Progenitor cell of endocrine pancreas (in vitro differentiated cells): ENCODE results near the gene CDH4. TPM values are rescaled to one million over a fixed set of nuclear protein-coding genes. Genes with fewer than 3 reads are reported as not detected.

Experiments used
- DNase-seq: peaks from one replicate; pipeline ENCODE4 v3.0.0; 2021; ENCODE audit warnings: low spot score; ENCODE audit not compliant: unreplicated experiment
- H3K27ac Mint-ChIP-seq: 2 replicates; pipeline ENCODE4 v1.8.0; 2021; ENCODE audit warnings: mild to moderate bottlenecking, moderate library complexity, mixed read lengths
- H3K27me3 Mint-ChIP-seq: 2 replicates; pipeline ENCODE4 v1.8.0; 2021; ENCODE audit warnings: mixed read lengths
- H3K36me3 Mint-ChIP-seq: 2 replicates; pipeline ENCODE4 v1.8.0; 2022; ENCODE audit warnings: mixed read lengths; ENCODE audit not compliant: insufficient read depth
- H3K4me1 Mint-ChIP-seq: 2 replicates; pipeline ENCODE4 v1.8.0; 2021; ENCODE audit warnings: low read depth, mixed read lengths
- H3K4me3 Mint-ChIP-seq: 2 replicates; pipeline ENCODE4 v1.8.0; 2021; ENCODE audit warnings: low read depth, mild to moderate bottlenecking, moderate library complexity, mixed read lengths
- H3K9me3 Mint-ChIP-seq: 2 replicates; pipeline ENCODE4 v1.8.0; 2021; ENCODE audit warnings: low read depth, mixed read lengths
- total RNA-seq: library from RNA; stranded (reverse); gene quantifications from 2 replicates; pipeline ENCODE4 v1.2.1, GENCODE V29; 2021
- TF ChIP-seq, protein P1 (sequence below): fragments of 200-600 bp; sonication (generic); IDR thresholded peaks from one replicate; pipeline ENCODE4 v1.5.0; 2021; ENCODE audit warnings: antibody characterized with exemption, mild to moderate bottlenecking; ENCODE audit not compliant: unreplicated experiment

CDH4 gene
- total RNA-seq, 1 donor from 2014 or later = 0.43 TPM

DNA sequence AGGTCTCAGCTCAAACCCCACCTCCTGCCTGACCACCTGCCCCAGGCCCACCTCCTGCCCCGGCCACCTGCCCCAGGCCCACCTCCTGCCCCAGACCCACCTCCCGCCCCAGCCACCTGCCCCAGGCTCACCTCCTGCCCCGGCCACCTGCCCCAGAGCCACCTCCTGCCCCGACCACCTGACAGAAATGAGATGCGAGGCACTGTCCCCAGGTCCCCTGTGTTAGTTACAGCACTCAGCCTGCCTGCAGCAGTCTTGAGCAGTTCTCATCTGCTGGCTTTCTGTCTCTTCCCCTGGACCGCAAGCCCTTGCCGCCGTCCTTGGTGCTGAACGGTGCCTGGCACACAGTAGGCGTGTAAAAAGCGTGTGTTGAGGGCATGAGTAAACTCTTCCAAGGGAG is 79.5 kb downstream of the CDH4 start:
- DNase-seq = no peak
- no peaks in the 10 kb centered on the region for H3K9me3 Mint-ChIP-seq
- H3K4me3 Mint-ChIP-seq = no peak overlapping the region
- H3K27me3 Mint-ChIP-seq = peaks cover 14% of the 10 kb centered on the region
- no peaks in the 10 kb centered on the region for H3K36me3 Mint-ChIP-seq
- TF ChIP-seq, protein P1, sequence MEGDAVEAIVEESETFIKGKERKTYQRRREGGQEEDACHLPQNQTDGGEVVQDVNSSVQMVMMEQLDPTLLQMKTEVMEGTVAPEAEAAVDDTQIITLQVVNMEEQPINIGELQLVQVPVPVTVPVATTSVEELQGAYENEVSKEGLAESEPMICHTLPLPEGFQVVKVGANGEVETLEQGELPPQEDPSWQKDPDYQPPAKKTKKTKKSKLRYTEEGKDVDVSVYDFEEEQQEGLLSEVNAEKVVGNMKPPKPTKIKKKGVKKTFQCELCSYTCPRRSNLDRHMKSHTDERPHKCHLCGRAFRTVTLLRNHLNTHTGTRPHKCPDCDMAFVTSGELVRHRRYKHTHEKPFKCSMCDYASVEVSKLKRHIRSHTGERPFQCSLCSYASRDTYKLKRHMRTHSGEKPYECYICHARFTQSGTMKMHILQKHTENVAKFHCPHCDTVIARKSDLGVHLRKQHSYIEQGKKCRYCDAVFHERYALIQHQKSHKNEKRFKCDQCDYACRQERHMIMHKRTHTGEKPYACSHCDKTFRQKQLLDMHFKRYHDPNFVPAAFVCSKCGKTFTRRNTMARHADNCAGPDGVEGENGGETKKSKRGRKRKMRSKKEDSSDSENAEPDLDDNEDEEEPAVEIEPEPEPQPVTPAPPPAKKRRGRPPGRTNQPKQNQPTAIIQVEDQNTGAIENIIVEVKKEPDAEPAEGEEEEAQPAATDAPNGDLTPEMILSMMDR = no peak
- no peak overlapping the region for H3K27ac Mint-ChIP-seq
- peaks cover 2% of the 10 kb centered on the region for H3K4me1 Mint-ChIP-seq

DNA sequence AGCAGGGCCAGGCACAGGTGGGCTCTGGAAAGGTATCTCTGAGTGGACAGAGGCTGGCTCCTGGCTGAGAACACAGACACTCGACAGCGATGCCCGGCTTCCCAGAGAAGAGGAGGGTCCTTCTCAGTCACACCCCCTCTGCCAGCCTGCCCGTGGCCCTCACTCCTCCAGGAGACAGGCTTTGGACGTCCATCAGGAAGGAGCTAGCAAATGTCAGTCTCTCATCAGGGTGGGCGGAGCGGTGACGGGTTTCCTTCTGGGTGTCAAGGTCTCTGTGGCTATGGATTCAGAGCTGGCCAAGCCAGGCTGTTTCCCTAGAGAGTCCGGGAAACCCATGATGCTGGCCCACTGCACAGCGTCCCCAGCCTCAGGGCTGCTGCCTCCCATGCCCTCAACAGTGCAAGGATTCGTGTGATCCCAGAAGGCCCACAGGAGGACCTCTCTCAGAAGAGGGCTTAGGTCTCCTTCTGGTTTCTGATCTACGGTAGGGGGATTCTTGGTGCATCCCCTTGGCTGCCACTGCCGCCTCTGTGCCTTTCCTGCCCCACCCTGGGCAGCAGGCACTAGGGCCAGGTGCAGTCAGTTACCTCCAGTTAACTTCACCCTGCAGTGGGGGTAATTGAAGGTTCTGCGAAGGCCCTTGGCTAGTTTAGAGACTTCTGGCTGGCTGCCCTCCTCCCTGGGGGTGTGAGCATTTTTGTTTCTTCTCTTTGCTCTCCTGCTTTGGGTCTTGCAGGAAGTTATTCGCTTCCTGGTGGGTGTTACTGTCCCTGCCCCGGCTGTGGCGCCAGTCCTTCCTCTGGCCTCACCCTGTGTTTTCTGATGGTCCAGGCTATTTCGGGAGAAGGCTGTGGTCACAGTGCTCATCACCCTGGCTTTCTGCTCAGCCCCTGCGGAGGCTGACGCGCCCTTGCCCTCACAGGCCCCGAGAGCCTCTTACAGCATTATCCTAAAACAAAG is 80.2 kb downstream of the CDH4 start:
- H3K4me3 Mint-ChIP-seq = no peak overlapping the region
- TF ChIP-seq, protein P1 = no peak
- H3K36me3 Mint-ChIP-seq = no peaks in the 10 kb centered on the region
- H3K9me3 Mint-ChIP-seq = no peaks in the 10 kb centered on the region
- H3K27ac Mint-ChIP-seq = no peak overlapping the region
- no peak for DNase-seq
- H3K27me3 Mint-ChIP-seq = peaks cover 14% of the 10 kb centered on the region
- peaks cover 2% of the 10 kb centered on the region for H3K4me1 Mint-ChIP-seq

DNA sequence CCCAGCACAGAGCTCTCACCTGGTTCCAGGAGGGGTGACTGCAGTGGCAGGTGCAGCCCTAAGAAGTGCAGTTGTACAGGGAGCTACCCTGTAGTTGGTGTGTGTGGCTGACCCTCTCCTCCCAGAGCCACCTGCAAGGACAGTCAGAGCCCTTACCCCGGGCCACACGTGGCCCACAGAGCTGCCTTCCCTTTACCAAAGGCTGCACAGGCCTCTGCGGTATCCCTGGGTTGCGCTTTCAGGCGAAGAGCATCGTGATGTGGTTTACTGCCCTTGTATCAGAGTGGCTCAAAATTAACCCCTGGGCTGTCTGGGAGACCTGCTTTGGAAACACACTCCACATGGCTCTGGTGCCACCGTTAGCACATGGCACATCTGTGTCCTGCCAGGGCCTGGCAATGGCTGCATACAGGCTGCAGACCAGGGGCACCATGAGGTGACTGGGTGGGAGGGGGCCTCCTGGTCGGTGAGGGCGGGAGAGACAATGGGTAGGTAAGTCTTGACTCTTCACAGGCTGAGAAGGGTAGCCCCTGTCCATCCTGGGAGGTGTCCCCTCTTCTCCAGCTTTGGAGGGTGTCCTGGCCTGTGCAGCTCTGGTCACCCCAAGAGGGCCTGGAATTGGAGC is 81.5 kb downstream of the CDH4 start:
- no peaks in the 10 kb centered on the region for H3K9me3 Mint-ChIP-seq
- no peaks in the 10 kb centered on the region for H3K36me3 Mint-ChIP-seq
- TF ChIP-seq, protein P1 = no peak
- peaks cover 2% of the 10 kb centered on the region for H3K4me1 Mint-ChIP-seq
- no peak overlapping the region for H3K4me3 Mint-ChIP-seq
- DNase-seq = no peak
- H3K27ac Mint-ChIP-seq = no peak overlapping the region
- peaks cover 11% of the 10 kb centered on the region for H3K27me3 Mint-ChIP-seq

DNA sequence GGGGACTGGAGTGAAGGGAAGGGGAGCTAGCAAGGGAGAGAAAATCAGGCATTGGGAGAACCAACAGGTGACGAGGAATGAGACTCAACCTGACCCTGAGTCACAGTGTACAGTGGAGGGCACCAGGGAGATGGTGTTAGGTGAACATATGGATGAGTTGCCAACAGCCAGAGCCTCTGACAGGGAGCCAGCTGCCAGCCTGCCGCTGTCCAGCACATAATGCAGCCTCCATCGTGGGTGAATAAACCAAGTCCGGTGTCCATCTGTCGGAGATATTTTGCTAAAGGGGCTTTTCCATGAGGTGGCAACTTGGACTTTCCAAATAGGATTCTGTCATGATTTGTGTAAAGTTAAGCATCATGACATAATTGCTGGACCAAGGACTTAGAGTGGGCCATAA is 88.1 kb downstream of the CDH4 start:
- H3K9me3 Mint-ChIP-seq = no peaks in the 10 kb centered on the region
- TF ChIP-seq, protein P1 = no peak
- no peaks in the 10 kb centered on the region for H3K4me1 Mint-ChIP-seq
- H3K27me3 Mint-ChIP-seq = peaks cover 11% of the 10 kb centered on the region
- H3K27ac Mint-ChIP-seq = no peak overlapping the region
- DNase-seq = no peak
- no peaks in the 10 kb centered on the region for H3K36me3 Mint-ChIP-seq
- H3K4me3 Mint-ChIP-seq = no peak overlapping the region

DNA sequence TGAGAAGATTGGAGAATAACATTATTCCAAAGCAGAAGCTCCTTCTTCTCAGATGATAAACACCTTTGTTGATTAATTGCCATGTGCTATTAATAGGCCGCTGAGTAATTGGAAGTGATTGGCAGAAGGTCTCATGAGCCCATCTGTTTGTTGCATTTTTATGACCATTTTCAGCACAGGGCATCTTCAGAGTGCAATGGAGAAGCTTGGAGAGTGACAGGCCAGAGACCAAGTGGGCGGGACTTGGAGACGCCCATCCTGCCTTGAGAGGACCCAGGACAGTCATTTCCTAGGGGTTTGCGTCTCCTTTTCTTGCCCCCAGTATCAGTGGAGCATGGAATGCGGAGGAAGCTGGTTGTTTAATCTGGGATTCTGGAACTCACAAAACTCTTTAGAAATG is 89.5 kb downstream of the CDH4 start:
- H3K4me1 Mint-ChIP-seq = no peaks in the 10 kb centered on the region
- DNase-seq = no peak
- TF ChIP-seq, protein P1 = no peak
- no peaks in the 10 kb centered on the region for H3K36me3 Mint-ChIP-seq
- no peaks in the 10 kb centered on the region for H3K9me3 Mint-ChIP-seq
- no peak overlapping the region for H3K4me3 Mint-ChIP-seq
- H3K27ac Mint-ChIP-seq = no peak overlapping the region
- H3K27me3 Mint-ChIP-seq = peaks cover 11% of the 10 kb centered on the region
